Esophagus muscularis mucosa (tissue), 3 donors: ENCODE results near the gene PI4K2A.

Experiments
- POLR2A ChIP-seq: fragments of 450-650 bp; IDR thresholded peaks from one replicate; pipeline ENCODE4 v1.6.1; 2017; ENCODE audit warnings: antibody characterized with exemption, moderate library complexity, mild to moderate bottlenecking, low read depth
- TF ChIP-seq, protein P1 (sequence below), 3 experiments: fragments of 200-600 bp in 2 of 3; fragments of 450-650 bp in 1 of 3; sonication (generic) in 2 of 3; IDR thresholded peaks; one replicate each; pipeline ENCODE4 v1.5.1; 2017 to 2019; ENCODE audit warnings: antibody characterized with exemption in 3 of 3, mild to moderate bottlenecking in 2 of 3, moderate library complexity in 1 of 3

DNA sequence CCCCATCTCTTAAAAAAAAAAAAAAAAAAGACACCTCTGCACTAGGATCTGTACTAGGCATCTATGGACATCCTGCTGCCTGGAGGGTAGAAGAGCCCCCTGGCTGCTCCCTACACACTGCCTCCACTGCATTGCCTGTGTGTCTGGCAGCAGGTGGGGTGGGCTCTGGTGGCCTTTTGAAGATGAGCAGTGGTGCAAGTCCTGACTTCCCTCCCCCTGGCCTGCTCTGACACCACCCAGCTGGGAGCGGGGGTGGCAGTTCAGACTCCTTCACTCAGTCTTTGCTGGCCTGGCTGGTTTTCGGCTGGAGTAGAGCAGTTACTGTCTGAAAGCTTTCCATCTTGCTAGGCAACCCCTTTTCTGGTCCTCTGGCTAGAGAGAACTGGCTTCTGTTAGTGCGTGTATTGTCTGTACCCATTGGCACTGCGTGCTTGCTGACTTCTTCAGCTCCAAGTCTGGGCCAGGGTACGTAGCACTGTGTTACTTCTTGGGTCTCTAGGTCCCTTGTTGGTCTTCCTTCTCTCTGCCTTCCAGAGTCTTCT lies 33.3 kb upstream of the PI4K2A start:
- no peak for TF ChIP-seq POLR2A
- TF ChIP-seq, protein P1, sequence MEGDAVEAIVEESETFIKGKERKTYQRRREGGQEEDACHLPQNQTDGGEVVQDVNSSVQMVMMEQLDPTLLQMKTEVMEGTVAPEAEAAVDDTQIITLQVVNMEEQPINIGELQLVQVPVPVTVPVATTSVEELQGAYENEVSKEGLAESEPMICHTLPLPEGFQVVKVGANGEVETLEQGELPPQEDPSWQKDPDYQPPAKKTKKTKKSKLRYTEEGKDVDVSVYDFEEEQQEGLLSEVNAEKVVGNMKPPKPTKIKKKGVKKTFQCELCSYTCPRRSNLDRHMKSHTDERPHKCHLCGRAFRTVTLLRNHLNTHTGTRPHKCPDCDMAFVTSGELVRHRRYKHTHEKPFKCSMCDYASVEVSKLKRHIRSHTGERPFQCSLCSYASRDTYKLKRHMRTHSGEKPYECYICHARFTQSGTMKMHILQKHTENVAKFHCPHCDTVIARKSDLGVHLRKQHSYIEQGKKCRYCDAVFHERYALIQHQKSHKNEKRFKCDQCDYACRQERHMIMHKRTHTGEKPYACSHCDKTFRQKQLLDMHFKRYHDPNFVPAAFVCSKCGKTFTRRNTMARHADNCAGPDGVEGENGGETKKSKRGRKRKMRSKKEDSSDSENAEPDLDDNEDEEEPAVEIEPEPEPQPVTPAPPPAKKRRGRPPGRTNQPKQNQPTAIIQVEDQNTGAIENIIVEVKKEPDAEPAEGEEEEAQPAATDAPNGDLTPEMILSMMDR (IDR thresholded peaks at IDR 0.05) = no peak
